OCI-M2 (cell line): Measurements from ENCODE around the gene AIG1.

Experiments used
- DNase-seq: peaks from one replicate; lab custom pipeline; 2025; ENCODE audit not compliant: unreplicated experiment; lab: John Stamatoyannopoulos, UW

AIG1 gene

DNA sequence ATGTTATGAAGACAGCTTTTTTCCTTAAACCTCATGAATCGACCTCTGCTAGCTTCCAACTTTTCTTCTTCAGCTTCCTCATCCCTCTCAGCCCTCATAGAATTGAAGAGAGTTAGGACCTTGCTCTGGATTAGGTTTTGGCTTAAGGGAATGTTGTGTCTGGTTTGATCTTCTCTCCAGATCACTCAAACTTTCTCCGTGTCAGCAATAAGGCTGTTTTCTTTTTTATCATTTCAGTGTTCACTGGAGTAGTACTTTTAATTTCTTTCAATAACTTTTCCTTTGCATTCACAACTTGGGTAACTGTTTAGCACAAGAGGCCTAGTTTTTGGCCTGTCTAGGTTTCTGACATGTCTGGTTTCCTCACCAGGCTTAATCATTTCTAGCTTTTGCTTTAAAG is 32.6 kb downstream of the AIG1 start:
- DNase-seq, result no peak

DNA sequence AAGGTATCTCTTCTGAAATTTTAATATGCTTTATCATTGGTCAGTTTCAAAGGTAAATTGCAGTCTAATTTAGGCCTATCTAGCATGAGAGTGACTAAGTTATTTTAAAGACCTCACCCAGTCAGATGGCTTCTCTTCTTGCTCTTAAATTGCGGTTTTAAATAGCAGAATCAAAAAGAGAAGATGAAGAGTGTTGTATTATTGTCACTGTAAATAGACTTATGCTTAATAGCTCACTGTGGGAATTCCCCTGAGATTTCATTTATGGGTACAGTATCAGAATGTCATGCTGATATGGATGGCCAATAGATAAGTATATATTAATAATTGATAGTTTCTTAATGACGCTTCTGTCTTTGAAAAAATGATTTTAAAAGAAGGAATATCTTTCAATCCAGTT is 35.7 kb downstream of the AIG1 start:
- DNase-seq, result no peak

DNA sequence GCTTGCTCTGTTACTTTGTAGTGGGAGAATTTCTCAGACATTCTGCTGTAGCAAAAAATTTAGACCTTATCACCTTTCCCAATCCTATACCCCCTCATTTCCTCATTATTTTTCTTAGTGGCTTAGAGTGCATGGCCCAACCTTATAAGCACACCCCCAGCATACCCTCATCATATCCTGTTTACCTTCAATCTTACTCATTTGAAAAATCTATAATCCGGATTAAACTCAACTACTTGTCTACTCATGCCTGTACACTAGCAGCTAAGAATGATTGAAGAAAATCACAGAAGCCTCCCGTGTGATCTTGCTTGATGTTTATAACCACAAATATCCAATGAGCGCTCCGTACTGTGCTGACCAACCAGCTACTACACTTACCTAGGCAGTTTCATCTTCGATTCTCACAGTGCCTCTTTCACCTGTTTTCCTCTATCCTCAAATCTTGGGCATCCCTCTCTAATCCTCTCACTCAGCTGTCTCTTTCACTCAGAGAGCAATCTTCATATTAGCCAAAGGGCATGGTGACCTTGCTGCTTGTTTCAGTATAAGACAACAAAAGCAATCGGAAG is 36.6 kb downstream of the AIG1 start:
- DNase-seq, result no peak

DNA sequence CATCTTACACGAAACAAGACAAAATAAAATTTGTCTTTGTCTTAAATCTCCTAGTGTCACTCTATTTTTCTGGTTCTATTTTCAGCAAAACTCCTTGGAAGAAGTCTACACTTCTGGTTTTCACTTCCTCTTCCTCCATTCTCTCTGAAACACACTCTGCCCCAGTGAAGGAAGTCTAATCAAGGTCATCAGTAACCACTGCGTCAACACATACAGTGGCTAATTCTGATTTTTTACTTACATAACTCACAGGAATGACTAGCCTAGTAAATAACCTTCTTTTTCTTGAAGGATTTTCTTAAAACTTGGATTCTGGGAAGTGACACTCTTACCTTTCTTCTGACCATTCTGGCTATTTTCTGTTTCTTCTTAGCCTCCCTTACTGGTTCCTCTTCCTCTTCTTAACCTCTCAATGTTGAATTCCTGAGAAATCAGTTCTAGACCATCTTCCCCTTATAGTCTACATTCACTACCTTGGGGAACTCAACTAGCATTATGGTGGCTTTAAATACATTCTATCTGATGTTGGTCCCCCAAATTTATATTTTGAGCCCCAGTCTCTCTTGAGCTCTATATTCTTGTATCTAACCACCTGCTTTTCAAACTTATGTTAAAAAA is 37.5 kb downstream of the AIG1 start:
- DNase-seq, result no peak

DNA sequence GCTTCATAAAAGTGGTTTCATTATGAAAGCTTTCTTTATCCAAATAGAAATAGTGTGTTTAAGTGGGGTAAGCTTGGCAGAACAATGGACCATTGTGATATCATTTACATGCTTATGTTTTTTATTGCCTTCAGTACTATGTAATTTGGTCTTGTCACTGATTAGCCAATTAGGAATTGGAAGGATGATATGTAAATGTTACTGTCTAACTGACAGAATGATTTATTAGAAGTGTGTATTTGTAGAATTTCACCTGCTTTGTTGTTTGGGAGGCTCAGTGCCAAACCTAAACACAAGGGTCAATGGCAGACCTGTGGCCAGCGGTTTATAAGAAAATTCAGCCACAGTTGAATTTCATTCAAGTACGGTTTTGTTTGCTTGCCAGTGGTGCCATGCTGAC is 39.0 kb downstream of the AIG1 start:
- no peak for DNase-seq

DNA sequence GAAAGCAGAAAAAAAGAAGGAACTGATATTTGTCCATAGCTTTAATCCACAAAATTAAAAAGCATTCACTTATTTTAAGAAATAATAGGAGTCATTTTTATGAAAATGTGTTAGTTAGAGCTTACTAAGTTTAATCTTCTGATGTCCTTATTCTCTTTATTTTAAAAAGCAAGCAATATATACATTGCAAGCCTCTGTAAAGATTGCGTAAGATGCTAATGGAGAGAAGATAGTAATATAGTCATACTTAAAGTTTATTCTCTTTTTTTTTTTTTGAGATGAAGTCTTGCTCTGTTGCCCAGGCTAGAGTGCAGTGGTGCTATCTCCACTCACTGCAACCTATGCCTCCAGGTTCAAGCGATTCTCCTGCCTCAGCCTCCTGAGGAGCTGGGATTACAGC is 39.7 kb downstream of the AIG1 start:
- DNase-seq, result no peak

DNA sequence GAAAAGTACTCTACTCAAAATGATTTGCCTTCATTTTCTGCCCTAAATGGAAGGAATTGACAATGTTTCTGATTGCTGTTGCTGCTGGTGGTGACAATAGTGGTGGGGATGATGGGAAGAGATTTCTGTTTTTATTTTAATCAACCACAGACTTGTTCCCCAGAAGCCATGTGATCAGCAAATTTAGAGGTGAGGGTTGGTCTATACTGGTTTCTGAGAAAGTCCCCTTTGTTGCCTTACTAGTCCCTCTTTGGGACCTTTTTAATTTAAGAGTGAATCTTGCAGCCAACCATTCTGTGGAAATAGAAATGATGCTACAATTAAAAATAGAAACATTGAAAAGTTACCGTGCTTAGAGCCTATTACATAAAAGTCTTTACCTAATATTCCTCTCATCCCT is 43.2 kb downstream of the AIG1 start:
- no peak for DNase-seq

DNA sequence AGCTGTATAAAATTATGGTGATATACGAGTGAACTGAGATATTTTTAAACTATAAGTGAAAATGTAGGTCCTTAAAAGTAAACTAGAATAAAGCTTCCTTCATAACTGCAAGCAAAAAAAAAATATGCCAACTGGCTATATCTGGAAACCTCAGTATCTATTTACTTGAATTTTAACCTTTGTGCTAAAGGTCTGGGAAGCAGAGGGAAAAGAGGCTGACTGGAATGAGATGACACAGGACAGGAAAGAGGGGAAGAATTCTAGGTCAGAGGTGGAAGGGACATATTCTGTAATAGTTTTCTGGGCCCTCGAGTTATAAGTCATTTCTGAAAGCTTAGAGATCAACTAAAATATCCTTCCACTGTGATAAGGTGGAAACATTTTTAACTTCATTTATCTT is 46.8 kb downstream of the AIG1 start:
- no peak for DNase-seq

DNA sequence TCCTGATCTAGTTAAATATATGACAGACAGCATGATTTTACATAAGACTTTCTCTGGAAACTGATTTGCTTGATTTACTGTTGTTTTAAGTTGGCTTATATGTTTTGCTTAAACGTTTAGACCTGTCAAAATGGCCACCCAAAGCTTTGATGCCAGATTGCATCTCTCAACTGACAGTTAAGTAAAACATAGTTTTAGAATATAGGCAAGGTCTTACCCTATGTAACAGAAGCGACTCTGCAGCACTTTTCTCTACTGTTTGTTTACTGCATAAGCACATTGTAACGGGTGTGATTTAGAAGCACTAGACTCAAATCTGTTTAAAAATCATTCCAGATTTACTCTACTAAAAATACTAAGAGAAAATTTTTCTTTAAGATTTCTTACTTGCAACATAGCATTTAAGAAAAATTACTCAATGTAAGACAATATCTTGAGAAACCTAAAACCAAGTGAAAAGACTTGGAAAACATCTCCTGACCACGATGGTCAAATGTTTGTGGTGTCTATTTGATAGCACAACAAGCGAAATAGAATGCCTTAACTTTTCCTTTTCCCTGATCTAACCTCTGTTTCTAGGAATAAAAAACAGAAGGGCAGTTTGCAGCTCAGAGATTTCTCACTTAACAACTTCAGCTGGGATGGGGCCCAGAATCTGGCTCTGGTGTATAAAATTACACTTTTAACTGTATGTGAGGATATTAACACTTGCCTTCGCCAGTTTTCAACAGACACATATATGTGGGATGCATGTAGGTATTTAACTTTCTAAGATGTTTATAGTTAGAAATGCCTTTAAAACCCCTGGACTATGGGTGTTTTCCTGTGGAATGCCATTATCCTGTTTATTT is 47.4 kb downstream of the AIG1 start:
- DNase-seq, result no peak

DNA sequence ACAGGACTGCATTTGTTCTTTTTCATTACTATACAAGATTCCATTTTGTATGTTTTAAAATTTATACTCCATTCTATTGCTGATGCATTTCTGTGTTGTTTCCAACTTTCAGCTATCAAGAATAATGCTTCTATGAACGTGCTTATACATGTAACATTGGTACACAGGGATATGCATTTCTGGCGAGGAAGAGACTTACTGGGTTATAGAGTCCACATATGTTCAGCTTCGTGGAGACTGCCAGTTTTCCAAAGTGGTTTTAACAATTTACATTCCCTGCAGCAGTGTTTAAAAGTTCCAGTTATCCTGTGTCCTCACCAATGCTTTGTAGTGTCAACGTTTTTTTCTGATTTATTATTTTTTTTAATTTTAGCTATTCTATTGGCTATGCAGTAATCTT is 48.5 kb downstream of the AIG1 start:
- no peak for DNase-seq

DNA sequence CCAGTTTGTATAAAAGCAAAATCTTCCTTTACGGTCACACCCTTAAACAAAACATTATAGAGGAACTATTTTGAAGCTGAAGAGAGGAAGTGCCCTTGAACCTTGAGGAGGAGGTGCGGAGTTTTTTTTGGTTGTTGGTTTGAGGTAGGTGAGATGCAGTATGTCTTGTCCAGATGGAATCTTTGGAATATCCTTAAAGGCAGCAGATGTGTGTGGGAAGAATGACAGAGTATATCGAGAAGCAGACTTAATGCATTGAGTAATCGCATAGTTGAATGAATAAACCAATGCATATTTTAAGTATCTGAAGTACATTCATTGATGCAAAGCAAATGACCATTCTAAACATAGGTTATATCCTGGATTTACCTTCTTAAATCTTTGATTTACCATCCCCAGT is 49.9 kb downstream of the AIG1 start:
- no peak for DNase-seq

DNA sequence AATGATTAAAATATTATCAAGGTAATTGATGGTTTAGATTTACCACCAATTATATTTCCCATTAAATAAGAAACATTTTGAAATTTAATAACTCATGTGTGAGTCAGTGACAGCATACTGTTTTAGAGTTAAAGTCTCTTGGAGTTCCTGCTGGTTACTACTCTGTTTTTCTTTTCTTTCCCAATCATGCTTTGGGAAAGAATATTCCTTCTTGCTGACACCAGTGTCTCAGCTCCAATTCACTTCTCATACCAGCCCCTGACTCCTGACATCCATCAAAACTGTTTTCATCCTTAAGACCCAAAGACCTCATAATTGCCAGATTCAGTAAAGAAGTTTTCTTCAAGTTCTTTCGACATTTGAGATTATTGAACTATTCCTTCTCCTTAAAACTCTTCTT is 50.3 kb downstream of the AIG1 start:
- DNase-seq, result no peak

DNA sequence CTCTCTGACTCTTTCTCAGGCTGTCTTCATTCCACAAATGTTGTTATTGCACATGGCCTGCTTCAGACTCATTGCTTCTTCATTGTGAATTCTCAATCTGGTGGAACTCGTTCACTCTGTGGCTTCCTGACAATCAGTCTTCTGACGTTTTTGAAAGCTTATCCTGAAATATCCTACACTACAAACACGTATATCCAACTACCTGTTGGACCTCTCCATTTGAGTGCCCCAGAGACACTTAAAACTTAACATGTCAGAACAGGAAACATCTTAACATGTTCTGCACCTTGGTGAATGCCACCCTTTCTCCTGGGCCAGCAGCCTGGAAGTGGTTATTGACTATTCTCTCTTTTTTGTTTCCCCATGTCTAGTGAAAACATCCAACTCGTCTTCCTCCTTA is 50.8 kb downstream of the AIG1 start:
- DNase-seq, result no peak

DNA sequence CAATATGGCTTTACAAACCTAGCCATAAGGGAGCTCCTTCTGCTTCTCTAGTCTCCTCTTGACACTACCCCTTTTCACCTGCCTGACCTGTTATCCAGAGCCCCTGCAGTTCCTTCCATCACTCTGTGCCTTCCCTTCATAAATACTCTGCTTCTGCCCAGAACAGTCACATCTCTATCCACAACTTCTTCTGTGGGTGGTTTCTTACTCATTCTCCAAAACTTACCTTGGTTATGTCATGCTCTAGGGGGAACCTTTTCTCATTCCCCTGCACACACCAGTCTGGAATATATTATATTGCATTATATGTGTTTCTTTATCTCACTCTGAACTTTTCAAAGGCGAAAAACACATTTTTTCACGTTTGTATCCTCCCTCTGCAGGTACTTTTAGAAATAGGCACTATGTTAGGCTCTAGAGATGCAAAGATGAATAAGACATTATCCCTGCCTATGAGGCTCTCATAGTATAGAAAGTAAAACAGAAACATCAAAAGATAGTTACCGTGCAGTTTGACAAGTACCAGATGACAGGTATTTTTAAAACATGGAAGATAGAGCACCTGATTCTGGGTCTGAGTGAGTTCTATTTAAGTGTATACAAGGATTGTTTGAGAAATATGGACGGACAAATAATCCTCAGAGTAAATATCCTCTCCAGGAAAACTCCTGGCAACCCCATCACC is 51.5 kb downstream of the AIG1 start:
- DNase-seq, result no peak

DNA sequence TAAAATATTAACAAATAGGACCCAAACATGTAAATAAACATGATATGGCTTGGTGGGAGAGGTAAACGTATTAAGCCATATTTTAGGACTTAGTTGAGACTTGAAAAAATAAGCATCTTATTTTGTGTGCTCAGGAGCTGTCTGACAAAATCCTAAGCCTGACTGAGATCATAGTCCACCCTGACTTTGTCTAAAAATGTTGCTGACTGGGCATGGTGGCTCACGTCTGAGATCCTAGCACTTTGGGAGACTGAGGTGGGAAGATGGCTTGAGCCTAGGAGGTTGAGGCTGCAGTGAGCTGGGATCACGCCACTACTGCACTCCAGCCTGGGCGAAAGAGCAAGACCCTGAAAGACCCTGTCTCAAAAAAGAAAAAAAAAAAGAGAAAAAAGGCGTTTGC is 52.1 kb downstream of the AIG1 start:
- no peak for DNase-seq

DNA sequence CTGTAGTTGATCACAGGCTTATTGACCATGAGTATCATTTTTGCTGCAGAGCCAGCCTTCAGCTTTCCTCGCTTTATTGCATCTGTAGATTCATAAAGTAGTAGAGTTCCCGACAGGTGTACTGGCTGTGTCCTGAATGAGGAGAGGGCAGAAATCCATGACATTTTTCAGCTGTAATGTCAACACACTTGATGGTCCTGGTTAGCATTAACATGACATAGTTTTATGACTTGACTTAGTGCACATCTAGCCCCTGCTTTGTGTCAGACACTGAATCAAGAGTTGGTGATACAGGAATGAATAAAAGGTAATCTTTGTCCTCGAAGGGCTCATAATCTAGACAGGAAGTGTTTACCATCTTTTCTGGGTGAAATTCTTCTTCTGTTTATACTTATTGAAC is 55.0 kb downstream of the AIG1 start:
- no peak for DNase-seq

DNA sequence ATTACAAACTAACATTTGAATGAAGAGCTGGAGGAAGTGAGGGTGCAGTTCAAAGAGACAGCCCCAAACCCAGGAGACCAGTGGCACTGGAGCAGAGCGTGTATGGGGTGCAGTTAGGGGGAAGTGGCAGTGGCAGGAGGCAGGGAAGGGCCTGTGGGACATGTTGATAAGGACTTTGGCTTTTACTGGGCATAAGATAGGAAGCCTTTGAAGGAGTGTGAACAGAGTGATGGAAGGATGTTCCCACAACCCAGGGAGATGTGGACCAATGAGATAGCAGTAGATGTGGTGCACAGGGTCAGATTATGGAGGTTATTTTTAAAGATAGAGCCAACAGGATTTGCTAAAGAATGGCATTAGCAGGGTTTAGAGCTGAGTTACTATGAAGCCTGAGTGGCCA is 56.4 kb downstream of the AIG1 start:
- DNase-seq, result no peak

DNA sequence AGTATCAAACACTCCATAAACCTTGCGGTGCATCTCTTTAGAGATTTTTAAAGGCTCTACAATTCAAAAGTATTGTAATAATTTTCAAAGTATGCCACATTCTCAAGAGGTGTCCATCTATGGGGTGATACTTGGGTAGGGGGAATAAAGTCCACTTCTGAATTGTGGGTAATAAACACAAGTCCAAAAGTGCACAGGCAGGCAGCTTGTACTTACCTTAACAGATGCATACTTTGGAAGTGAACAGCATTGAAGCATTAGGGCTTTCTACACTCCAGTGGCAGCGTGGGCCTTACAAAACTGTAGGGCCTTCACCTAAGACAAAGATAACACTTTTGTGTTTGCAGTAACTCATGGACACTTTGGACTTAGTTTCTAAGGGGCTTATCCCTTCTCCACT is 58.6 kb downstream of the AIG1 start:
- no peak for DNase-seq

DNA sequence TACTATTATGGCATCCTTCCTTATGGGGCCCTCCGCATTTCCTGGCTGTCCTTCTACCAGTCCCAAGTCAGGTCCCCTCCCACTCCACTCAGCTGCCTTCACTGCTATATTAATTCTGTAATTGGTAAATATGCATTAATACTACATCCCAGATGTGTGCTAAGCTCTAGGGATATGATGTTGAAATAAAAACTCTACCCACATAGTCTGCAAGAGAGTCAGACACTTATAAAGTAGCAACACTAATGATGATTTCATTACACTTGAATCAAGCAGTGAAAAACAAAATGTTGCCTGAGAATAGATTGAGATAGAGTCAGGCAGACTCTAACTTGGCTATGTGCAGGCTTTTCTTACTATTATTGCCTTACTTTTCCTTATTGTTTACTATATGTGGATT is 62.4 kb downstream of the AIG1 start:
- no peak for DNase-seq

DNA sequence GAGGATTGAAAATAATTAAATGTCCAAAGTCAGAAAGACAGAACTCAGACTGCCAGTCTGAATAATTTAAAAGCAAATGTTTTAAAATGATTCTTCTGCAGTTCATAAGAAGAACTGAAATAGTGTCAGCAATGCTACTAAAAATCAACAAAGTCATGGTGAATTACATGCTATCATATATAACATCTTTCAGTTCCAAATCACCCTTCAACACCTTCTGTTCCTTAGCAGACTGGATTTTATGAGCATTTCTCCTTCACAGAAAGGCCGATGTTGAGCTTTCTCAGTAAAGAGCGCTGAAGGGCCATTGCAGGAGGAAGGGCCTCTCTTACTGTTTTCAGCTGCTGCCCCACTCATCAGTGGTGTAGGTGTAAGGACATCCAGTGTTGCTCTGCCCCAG is 63.3 kb downstream of the AIG1 start:
- DNase-seq, result no peak

DNA sequence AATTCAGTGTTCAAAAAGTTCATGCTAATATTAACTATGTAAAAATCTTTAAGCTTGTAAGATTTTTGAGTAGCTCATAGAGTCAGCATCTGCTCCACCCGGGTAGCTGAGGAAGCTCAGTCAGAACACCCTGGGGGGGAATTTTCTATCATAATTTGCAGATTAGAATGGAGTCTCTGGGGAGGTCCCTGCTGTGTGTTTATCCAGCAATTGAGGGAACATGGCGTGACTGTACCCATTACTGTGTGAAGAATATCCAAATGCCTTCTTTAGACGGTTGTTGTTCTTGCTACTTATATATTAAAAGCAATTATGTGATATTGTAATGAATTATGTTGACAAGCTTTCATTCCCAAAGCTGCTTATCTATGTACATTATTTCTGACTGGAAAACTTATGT is 64.8 kb downstream of the AIG1 start:
- no peak for DNase-seq
